Stimulated activated CD8-positive, alpha-beta memory T cell treated with anti-CD3 and anti-CD28 coated beads, Interleukin-7, amount 100 ng/mL, for 1 hour (primary cell): ENCODE results near the gene ITPK1.

ENCODE experiments used
- DNase-seq, 2 donors: peaks; one replicate each; pipeline ENCODE4 v3.0.0-alpha.2; 2020; ENCODE audit warnings: low read depth in 2 of 2

ITPK1 gene

GRCh38 chr14:92952481-92953298 lies 163.0 kb downstream of the ITPK1 start:
- no peak for DNase-seq

DNA sequence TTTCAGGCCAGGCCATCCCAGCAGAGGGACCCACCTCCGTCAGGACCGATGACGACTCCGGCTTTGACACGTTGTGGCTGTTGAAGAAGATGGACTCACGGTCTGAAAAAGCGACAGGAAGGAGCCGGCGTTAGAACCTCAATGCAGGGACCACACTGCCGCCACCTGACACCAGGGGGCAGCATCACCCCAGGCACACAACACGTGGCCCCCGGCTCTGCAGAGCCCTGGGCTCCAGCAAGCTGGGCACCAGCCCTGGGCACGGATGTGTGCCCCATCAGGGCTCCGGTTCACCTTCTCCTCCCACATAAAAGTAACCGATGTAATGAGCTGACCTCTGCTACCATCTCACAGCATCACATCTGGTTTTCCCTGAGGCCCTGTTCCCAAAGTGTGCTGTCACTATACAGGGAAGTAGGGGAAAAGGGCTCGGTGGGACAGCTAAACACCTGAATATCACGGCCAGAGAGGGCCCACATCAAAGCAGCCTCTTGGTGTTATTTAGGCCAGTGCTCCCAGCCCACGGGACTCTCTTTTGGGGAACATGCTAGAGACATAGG lies 163.7 kb downstream of the ITPK1 start:
- DNase-seq: peak; percentile 66 to 69

- no peak for DNase-seq
Observed at GRCh38 chr14:92951261-92951660, 164.5 kb downstream of the ITPK1 start.

DNA sequence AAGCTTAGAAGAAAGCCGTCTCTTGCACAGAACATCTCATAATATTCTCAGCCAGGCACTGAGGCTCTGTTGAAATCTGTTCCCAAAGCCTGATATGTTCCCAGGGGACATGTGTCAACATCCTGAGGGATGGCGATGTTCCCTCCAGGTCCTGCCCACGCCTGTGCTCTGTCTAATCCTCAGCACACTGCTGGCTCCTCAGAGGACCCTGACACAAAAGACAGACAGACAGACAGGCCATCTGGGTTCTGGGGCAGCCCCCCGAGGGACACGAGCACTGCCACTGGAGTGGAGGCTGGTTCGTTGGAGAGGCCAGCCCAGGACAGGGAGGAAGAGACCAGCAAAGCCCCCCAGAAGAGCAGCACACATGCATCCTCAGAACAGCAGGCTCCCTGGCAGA lies 165.0 kb downstream of the ITPK1 start:
- DNase-seq: no peak

GRCh38 chr14:92950193-92950540 lies 165.6 kb downstream of the ITPK1 start:
- no peak for DNase-seq

GRCh38 chr14:92949496-92950192 lies 166.1 kb downstream of the ITPK1 start:
- no peak for DNase-seq

DNA sequence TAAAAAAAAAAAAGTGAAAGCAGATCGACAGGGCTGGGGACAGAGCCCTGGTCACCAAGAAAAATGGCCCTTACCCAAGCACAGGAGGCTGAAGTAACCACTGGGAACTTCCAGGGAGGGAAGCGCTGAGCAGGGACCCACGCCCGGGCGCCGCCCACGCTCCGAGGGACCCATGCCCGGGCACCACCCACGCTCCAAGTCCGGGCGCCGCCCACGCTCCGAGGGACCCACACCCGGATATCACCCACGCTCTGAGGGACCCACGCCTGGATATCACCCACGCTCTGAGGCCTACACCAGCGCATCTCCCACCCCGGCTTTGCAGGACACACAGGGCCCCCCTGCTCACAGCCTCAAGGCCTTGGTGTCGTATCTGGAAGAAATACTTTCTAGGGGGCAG lies 167.1 kb downstream of the ITPK1 start:
- DNase-seq: no peak

GRCh38 chr14:92946847-92947545 lies 168.7 kb downstream of the ITPK1 start:
- DNase-seq: no peak

- no peak for DNase-seq
Observed at GRCh38 chr14:92945959-92946846, 169.5 kb downstream of the ITPK1 start.

DNA sequence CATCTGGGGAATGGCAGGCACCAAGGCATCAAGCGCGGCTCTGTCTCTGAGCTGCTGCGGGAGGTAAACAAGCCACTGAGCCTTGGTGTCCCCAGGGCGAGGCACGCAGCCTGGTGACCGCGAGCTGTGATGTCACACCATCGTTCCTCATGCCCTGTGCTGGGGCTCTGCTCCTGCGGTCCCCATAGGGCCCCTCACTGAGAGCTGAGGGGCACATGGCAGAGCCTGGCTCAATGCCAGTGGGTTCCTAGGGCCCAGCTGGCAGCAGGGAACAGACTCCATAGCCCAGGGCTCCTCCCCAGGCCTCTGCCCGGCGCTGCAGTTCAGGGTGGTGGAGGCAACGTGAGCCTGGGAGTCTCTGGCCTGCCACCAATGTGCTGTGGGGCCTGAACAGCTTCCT lies 170.2 kb downstream of the ITPK1 start:
- DNase-seq: no peak

GRCh38 chr14:92944976-92945375 lies 170.7 kb downstream of the ITPK1 start:
- DNase-seq: no peak

DNA sequence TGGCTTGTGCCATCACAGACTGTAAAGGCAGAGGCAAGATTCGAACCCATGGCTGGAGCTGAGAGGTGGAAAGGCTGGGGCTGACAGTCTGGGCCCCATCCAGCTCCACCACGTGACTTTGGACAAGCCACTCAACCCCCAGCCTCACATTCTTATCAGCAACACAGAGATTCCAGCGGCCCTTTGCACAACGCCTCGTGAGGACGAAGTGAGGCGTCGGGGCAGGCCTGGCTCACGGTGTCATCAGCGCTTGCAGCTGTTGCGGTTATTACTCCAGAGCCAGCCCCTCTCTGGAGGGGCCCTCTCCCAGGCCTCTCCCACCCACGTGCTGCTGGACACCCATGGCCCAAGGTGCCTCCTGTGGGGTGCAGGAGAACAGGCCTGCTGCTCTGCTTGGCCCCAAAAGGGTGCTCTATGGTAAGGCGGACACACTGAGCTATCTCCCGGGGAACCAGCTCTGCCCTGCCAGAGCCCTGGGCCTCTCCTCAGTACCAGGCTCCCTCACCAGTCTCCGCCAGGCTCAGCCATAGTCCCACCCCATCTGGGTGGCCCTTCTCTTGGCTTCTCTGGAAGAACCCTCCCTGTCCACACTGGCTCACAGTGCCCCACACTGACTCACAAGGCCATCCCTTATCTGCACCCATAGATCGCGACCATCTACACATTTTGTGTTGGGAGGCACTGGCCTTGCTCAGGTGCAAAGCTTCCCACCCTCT lies 171.7 kb downstream of the ITPK1 start:
- DNase-seq: no peak

DNA sequence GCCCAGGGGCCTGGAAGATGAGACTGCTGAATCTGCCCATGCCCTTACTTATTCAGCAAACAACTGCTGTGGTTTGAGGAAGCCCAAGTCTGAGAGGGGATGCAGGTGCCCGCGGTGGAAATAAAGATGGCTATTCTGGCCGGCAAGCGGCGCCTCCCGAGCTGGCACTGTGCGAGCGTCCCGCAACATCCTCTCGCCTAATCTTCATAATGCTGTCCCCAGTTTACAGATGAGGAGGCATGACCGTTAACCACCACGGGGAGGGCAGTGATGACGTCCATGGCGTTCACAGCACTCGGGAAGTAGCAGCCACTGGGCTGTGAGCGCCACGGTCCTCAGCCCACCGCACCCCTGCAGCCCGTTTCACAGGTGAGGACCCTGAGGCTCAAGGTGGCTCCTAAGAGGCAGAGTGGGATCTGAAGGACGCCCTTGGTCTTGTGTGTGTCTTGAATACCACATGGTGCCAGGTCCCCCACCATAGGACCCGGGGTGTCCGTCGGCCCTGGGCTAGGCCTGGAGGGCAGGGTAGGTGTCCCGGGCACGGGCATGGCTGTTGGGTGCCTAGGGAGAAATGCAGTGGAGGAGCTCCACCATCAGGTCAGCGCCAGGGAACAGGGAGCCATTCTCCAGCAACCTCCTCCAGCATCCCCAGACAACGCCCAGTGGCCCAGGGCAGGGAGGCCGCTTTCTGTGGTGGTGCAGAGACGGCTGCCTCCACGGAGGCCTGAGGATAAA lies 172.6 kb downstream of the ITPK1 start:
- DNase-seq: no peak

GRCh38 chr14:92942576-92942975 lies 173.1 kb downstream of the ITPK1 start:
- DNase-seq: no peak

DNA sequence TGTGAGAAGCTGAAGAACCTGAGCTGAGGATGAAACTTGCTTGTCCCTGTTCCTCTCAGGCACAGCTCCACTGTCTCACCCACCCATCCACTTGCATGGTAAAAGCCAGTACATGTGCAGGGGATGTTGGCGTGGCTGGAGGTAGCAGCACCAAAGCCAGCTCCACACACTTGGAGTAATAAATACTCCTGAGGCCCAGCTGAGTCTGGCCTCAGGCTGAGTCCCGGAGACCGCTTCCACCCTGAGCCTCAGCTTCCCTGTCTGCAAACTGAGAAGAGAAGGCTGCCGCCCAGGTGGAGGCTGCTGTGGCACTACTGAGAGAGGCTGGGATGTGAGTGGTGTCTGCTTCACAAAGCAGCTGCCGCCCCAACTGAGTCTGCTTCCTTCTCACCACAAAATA lies 173.6 kb downstream of the ITPK1 start:
- no peak for DNase-seq

- no peak for DNase-seq
Observed at GRCh38 chr14:92941531-92941930, 174.2 kb downstream of the ITPK1 start.

DNA sequence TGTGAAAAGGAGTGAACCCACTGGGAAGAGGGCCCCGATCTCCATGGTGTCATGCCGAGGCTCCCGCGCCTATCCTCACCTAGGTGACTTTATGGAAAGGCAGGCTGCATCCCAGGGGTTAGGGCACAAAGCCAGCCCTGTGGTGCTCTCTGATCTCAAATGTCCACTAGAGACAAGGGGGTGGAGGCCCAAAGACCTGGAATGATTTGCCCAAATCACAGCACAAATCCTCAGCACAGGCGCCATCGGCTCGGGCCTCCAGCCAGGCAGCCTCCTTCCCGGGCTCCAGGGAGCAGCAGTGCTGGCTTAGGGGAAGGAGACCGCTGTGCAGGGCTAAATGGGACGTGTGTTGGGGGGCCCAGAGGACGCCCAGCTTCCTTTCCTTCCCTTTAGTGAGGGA lies 175.2 kb downstream of the ITPK1 start:
- DNase-seq: no peak

DNA sequence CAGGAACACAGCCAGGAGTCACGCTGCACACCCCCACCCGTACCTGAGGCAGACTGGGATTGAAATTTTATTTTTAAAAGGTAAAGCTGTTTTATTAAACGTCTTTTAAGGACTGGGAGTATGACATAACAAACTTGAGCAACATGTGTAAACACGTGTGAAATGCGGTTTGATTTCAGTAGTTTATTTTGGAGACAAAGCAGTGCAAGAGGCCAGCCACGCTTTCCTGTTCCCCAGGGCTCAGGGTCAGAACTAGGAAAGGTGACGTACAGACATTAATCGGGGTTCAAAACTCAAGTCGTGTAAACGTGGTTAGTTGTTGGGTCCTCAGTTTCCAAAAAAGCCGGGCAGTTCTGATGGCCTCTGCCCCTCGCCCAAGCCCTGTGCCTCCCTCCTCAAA lies 176.0 kb downstream of the ITPK1 start:
- no peak for DNase-seq

GRCh38 chr14:92938890-92939671 lies 176.6 kb downstream of the ITPK1 start:
- DNase-seq: no peak
